ENCODE results near the gene TAS1R2. TPM values are rescaled to one million over a fixed set of nuclear protein-coding genes. Genes with fewer than 3 reads are reported as not detected.

TAS1R2 gene
- total and polyA plus RNA-seq, 2 of the 8 experiments (the other 6 are each of a cell fraction or from before 2014, with no cell fraction given): not detected

DNA sequence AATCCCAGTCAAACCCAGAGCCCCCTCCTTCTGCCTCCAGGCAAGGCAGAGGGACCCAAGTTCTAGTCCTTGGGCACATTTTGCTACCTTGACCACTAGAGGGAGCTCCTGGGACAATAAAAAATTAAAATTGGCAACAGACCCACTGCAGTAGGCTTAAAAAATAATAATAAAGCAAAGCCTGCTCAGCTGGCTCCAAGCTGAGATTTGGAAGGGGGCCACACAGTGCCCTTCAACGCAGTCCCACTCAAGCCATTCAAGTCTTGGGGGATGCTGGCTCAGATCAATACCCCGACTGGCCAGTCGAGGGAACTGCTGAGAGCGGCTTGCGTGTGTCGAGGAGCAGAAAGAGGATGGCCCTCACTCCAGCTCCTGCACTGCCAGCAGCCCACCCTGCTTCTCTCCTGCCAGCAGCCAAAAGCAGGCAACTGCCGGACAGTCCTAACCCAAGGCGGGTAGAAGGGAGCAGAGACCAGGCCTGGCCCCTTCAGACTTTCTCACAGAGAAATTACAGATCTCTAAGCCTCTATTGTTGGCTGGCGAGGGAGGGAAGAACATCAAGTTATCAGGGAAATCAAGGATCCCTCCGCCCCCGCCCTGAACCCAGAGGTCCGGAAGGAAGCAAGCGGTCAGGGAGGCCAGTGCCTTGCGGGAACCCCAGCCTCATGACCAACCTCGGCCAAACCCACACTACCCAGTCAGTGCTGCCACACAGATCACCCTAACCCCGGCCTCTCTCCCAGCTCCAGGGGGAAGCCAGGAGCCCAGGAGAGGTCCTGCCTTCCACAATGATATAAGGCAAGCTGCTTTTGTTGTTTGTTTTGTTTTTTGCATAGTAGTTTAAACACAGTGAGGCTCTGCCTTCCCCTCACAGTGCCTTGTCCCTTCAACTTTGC lies 47.8 kb upstream of the TAS1R2 start:
- H3K4ac ChIP-seq (replicated peaks; ENCODE audit: insufficient read length, low read depth, low read length): no peak overlapping the region
- no peak overlapping the region for H2BK15ac ChIP-seq (ENCODE audit: low read length)
- no peak overlapping the region for H3K9ac ChIP-seq (replicated peaks in 1 of 4; ENCODE audit: extremely low read depth in 1 of 4, low read depth in 3 of 4, low read length in 3 of 4)
- no peak overlapping the region for H2AK5ac ChIP-seq (ENCODE audit: low read depth, low read length)
- peak in 1 of 2 experiments; percentile 68 for DNase-seq (ENCODE audit: low read depth in 1 of 2, low spot score in 2 of 2)
- H4K5ac ChIP-seq (ENCODE audit: insufficient read length, low read depth, low read length): no peak overlapping the region
- H3K9me3 ChIP-seq (ENCODE audit: insufficient read depth in 2 of 2, low read depth in 1 of 2, low read length in 1 of 2): no peaks in the 10 kb centered on the region
- no peaks in the 10 kb centered on the region for H3K36me3 ChIP-seq (ENCODE audit: control insufficient read depth in 2 of 4, insufficient read depth in 4 of 4, low read length in 3 of 4)
- TF ChIP-seq RAD21 (IDR thresholded peaks at IDR 0.05 in 1 of 2, conservative IDR thresholded peaks at IDR 0.05 in 1 of 2; ENCODE audit: low read depth in 2 of 2, low read length in 2 of 2): peak; percentile 28 to 49
- TF ChIP-seq, protein P1, sequence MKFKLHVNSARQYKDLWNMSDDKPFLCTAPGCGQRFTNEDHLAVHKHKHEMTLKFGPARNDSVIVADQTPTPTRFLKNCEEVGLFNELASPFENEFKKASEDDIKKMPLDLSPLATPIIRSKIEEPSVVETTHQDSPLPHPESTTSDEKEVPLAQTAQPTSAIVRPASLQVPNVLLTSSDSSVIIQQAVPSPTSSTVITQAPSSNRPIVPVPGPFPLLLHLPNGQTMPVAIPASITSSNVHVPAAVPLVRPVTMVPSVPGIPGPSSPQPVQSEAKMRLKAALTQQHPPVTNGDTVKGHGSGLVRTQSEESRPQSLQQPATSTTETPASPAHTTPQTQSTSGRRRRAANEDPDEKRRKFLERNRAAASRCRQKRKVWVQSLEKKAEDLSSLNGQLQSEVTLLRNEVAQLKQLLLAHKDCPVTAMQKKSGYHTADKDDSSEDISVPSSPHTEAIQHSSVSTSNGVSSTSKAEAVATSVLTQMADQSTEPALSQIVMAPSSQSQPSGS (IDR thresholded peaks at IDR 0.05; ENCODE audit: low read length): 0 out of 2 replicates have a peak, but pooled peaks have one; percentile 52
- no peak for TF ChIP-seq MAFK (IDR thresholded peaks at IDR 0.05; ENCODE audit: low read depth, low read length)
- no peak for TF ChIP-seq RFX5 (IDR thresholded peaks at IDR 0.05; ENCODE audit: borderline replicate concordance, low read depth, low read length)
- TF ChIP-seq, protein P2, sequence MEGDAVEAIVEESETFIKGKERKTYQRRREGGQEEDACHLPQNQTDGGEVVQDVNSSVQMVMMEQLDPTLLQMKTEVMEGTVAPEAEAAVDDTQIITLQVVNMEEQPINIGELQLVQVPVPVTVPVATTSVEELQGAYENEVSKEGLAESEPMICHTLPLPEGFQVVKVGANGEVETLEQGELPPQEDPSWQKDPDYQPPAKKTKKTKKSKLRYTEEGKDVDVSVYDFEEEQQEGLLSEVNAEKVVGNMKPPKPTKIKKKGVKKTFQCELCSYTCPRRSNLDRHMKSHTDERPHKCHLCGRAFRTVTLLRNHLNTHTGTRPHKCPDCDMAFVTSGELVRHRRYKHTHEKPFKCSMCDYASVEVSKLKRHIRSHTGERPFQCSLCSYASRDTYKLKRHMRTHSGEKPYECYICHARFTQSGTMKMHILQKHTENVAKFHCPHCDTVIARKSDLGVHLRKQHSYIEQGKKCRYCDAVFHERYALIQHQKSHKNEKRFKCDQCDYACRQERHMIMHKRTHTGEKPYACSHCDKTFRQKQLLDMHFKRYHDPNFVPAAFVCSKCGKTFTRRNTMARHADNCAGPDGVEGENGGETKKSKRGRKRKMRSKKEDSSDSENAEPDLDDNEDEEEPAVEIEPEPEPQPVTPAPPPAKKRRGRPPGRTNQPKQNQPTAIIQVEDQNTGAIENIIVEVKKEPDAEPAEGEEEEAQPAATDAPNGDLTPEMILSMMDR (IDR thresholded peaks at IDR 0.05; ENCODE audit: control extremely low read depth in 1 of 3, insufficient read depth in 1 of 3, low read depth in 1 of 3, low read length in 3 of 3): peak; percentile 62 to 83 (median 72)
- no peak for TF ChIP-seq SIRT6 (IDR thresholded peaks at IDR 0.05; ENCODE audit: low read length)
- CTCF ChIA-PET (ENCODE audit: partially characterized antibody): interaction anchor here (0.6 to 8.0 kb wide), 59 partner anchors 8 to 377 kb away, joined by 3 to 131 read pairs (median 5); partner anchors contain the start of gene IFFO2
- WGBS, 2 experiments (ENCODE audit: extremely low coverage in 1 of 2, insufficient coverage in 1 of 2, insufficient read length in 1 of 2, insufficient replicate concordance in 2 of 2, low coverage in 1 of 2, low lambda C conversion rate in 2 of 2, missing lambda C conversion rate in 1 of 2): 72% methylated on average over 16 of the region's 16 CpGs; no CpG with 5 or more reads in 1 of the 2 experiments
- no peak overlapping the region for H3K23ac ChIP-seq (ENCODE audit: insufficient read length)
- H3K79me2 ChIP-seq (ENCODE audit: control insufficient read depth in 1 of 2, insufficient read depth in 2 of 2, low read length in 2 of 2): no peaks in the 10 kb centered on the region
- no peak overlapping the region for H3K18ac ChIP-seq (ENCODE audit: extremely low read depth, low read length)
- peaks cover 3% of the 10 kb centered on the region; the same call in 1 of the 2 replicates for H3K23me2 ChIP-seq (ENCODE audit: low read depth, low read length)
- no peak overlapping the region for H3K4me3 ChIP-seq (ENCODE audit: extremely low read depth in 1 of 4, insufficient read depth in 2 of 4, low read depth in 3 of 4, low read length in 4 of 4)
- H2BK5ac ChIP-seq (ENCODE audit: low read depth, low read length): no peak overlapping the region
- H3K27ac ChIP-seq (ENCODE audit: low read depth, low read length): no peak overlapping the region
- H3K56ac ChIP-seq (replicated peaks; ENCODE audit: insufficient read length, low read depth, low read length): no peak overlapping the region
- H4K8ac ChIP-seq (ENCODE audit: extremely low read depth, insufficient read depth, low read length): no peak overlapping the region
- H2BK12ac ChIP-seq (ENCODE audit: low read depth, low read length): 0 out of 2 replicates have a peak overlapping the region, but pooled peaks have one; percentile 17
- no peak overlapping the region for H3K14ac ChIP-seq (ENCODE audit: insufficient read length)
- no peaks in the 10 kb centered on the region for H3K79me1 ChIP-seq (ENCODE audit: low read depth, low read length)
- no peak overlapping the region for H2BK120ac ChIP-seq (replicated peaks; ENCODE audit: low read depth, low read length)
- no peak overlapping the region for H3K4me2 ChIP-seq (ENCODE audit: insufficient read depth in 1 of 2, low read depth in 2 of 2, low read length in 2 of 2)
- POLR2A ChIA-PET (ENCODE audit: partially characterized antibody): interaction anchor here (1.2 to 2.6 kb wide), 3 partner anchors 10 to 48 kb away, joined by 3 to 11 read pairs (median 3); partner anchors contain the start of gene IFFO2
- H2BK20ac ChIP-seq (ENCODE audit: low read length): no peak overlapping the region
- peaks cover 0 to 3% (median 0%) of the 10 kb centered on the region in 4 experiments; a peak in 2 of 7 replicates for H3K27me3 ChIP-seq (replicated peaks in 1 of 4; ENCODE audit: control insufficient read depth in 3 of 4, extremely low read depth in 1 of 4, insufficient read depth in 3 of 4, low read length in 3 of 4)
- no peak for FAIRE-seq
- no peak overlapping the region for H2AFZ ChIP-seq (ENCODE audit: low read length)
- no peaks in the 10 kb centered on the region for H4K20me1 ChIP-seq (replicated peaks in 1 of 2; ENCODE audit: control insufficient read depth in 1 of 2, insufficient read depth in 2 of 2, low read length in 2 of 2)
- peaks cover 0 to 5% (median 2%) of the 10 kb centered on the region in 4 experiments; a peak in 1 of 7 replicates for H3K4me1 ChIP-seq (replicated peaks in 1 of 4; ENCODE audit: control insufficient read depth in 3 of 4, insufficient read depth in 4 of 4, low read length in 3 of 4)
- H4K91ac ChIP-seq (replicated peaks; ENCODE audit: insufficient read length, low read length): no peak overlapping the region
